ENCODE results near the gene RBP3. TPM values are rescaled to one million over a fixed set of nuclear protein-coding genes. Genes with fewer than 3 reads are reported as not detected.

RBP3 gene
- total RNA-seq, 2 experiments from 2014 or later = not detected

- no peaks in the 10 kb centered on the region for H3K27me3 Mint-ChIP-seq (ENCODE audit: low read depth)
- CTCF ChIA-PET = interaction anchor here (1.9 kb wide), 1 partner anchor 14 kb away, joined by 5 read pairs; no protein-coding TSS in a partner anchor
- no peak overlapping the region for H3K27ac Mint-ChIP-seq
- H3K4me3 Mint-ChIP-seq = no peak overlapping the region
- POLR2A ChIA-PET = no interaction called here
- DNase-seq = no peak
- no peaks in the 10 kb centered on the region for H3K9me3 Mint-ChIP-seq (ENCODE audit: insufficient read depth)
- no peaks in the 10 kb centered on the region for H3K4me1 Mint-ChIP-seq (ENCODE audit: low read depth)
- H3K36me3 Mint-ChIP-seq (ENCODE audit: low read depth) = no peaks in the 10 kb centered on the region
- ATAC-seq = no peak
Observed at GRCh38 chr10:47354165-47354564, 6.0 kb downstream of the RBP3 start.

GRCh38 chr10:47354900-47355299 is 6.7 kb downstream of the RBP3 start:
- Mint-ChIP-seq H3K27ac (no peak overlapping the region), H3K4me1 (ENCODE audit: low read depth) (no peaks in the 10 kb centered on the region), H3K27me3 (ENCODE audit: low read depth) (no peaks in the 10 kb centered on the region), H3K4me3 (no peak overlapping the region), H3K9me3 (ENCODE audit: insufficient read depth) (no peaks in the 10 kb centered on the region), H3K36me3 (ENCODE audit: low read depth) (no peaks in the 10 kb centered on the region)
- ChIA-PET CTCF (no interaction called here), POLR2A (no interaction called here)
- ATAC-seq (no peak), DNase-seq (no peak)

DNA sequence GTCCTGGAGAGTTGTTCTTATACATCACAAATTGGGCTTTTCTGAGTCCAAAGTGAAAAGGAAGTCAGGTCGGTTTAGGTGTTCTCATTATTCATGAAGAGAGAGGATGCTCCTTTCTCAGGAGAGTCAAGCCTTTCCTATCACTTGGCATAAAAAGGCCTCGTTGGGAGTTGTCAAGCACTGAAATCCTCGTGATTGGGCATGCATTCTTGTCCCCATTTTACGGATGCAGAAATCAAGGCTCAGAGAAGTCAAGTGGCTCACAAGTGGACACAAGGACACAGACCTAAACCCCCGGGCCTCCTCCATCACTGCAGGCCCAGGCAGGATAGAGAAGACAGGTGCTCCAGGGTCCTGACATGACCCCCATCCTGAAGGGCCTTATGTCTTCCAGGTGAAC is 8.5 kb downstream of the RBP3 start:
- ATAC-seq (no peak), DNase-seq (no peak)
- H3K4me1 Mint-ChIP-seq (ENCODE audit: low read depth) = no peaks in the 10 kb centered on the region
- H3K36me3 Mint-ChIP-seq (ENCODE audit: low read depth) = no peaks in the 10 kb centered on the region
- H3K27ac Mint-ChIP-seq = no peak overlapping the region
- no peaks in the 10 kb centered on the region for H3K27me3 Mint-ChIP-seq (ENCODE audit: low read depth)
- no peak overlapping the region for H3K4me3 Mint-ChIP-seq
- ChIA-PET CTCF (no interaction called here), POLR2A (no interaction called here)
- no peaks in the 10 kb centered on the region for H3K9me3 Mint-ChIP-seq (ENCODE audit: insufficient read depth)

DNA sequence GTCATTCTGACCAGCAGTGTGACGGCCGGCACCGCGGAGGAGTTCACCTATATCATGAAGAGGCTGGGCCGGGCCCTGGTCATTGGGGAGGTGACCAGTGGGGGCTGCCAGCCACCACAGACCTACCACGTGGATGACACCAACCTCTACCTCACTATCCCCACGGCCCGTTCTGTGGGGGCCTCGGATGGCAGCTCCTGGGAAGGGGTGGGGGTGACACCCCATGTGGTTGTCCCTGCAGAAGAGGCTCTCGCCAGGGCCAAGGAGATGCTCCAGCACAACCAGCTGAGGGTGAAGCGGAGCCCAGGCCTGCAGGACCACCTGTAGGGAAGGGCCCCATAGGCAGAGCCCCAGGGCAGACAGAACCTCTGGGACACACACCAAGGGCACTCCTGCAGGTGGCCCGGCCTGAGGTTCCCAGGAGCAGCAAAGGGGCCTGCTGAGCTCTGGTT is 9.0 kb downstream of the RBP3 start:
- ChIA-PET POLR2A (no interaction called here), CTCF (no interaction called here)
- Mint-ChIP-seq H3K36me3 (ENCODE audit: low read depth) (no peaks in the 10 kb centered on the region), H3K4me1 (ENCODE audit: low read depth) (no peaks in the 10 kb centered on the region), H3K9me3 (ENCODE audit: insufficient read depth) (no peaks in the 10 kb centered on the region), H3K27me3 (ENCODE audit: low read depth) (no peaks in the 10 kb centered on the region), H3K4me3 (no peak overlapping the region), H3K27ac (no peak overlapping the region)
- ATAC-seq (no peak), DNase-seq (no peak)

GRCh38 chr10:47357911-47358310 is 9.7 kb downstream of the RBP3 start:
- H3K27me3 Mint-ChIP-seq (ENCODE audit: low read depth) = no peaks in the 10 kb centered on the region
- H3K4me1 Mint-ChIP-seq (ENCODE audit: low read depth) = no peaks in the 10 kb centered on the region
- DNase-seq (no peak), ATAC-seq (no peak)
- H3K27ac Mint-ChIP-seq = no peak overlapping the region
- no peaks in the 10 kb centered on the region for H3K9me3 Mint-ChIP-seq (ENCODE audit: insufficient read depth)
- no peak overlapping the region for H3K4me3 Mint-ChIP-seq
- ChIA-PET CTCF (no interaction called here), POLR2A (no interaction called here)
- no peaks in the 10 kb centered on the region for H3K36me3 Mint-ChIP-seq (ENCODE audit: low read depth)

- CTCF ChIA-PET = no interaction called here
- no peaks in the 10 kb centered on the region for H3K9me3 Mint-ChIP-seq (ENCODE audit: insufficient read depth)
Observed at GRCh38 chr10:47358457-47358856, 10.3 kb downstream of the RBP3 start.

DNA sequence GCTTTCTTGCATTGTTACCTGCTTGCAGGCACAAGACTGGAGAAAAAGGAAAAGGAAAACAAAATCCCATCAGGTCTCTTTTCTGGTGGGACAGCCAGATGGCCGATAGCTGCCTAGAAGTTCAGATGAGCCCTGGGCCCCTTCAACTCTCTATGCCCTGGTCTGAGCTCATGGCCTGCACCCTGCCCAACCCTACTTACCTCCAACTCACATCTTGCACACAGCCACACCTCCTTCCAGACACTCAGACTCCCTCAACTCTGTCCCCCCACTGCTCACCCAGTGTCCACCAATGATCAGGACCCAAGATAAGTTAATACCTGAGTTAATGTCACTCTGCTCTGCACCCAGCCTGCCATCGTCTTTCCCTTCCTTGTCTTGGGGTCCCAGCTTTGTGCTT is 10.9 kb downstream of the RBP3 start:
- DNase-seq = no peak
- Mint-ChIP-seq H3K4me3 (no peak overlapping the region), H3K36me3 (ENCODE audit: low read depth) (no peaks in the 10 kb centered on the region), H3K27me3 (ENCODE audit: low read depth) (no peaks in the 10 kb centered on the region), H3K9me3 (ENCODE audit: insufficient read depth) (no peaks in the 10 kb centered on the region), H3K27ac (no peak overlapping the region), H3K4me1 (ENCODE audit: low read depth) (no peaks in the 10 kb centered on the region)
- ATAC-seq = no peak
- ChIA-PET POLR2A (no interaction called here), CTCF (interaction anchor here (1.0 kb wide), 1 partner anchor 311 kb away, joined by 3 read pairs; no protein-coding TSS in a partner anchor)

More at GRCh38 chr10:47358457-47358856, 10.3 kb downstream of the RBP3 start:
- DNase-seq (no peak), ATAC-seq (no peak)
- POLR2A ChIA-PET = no interaction called here
- no peak overlapping the region for H3K27ac Mint-ChIP-seq
- no peaks in the 10 kb centered on the region for H3K36me3 Mint-ChIP-seq (ENCODE audit: low read depth)
- no peaks in the 10 kb centered on the region for H3K27me3 Mint-ChIP-seq (ENCODE audit: low read depth)
- H3K4me1 Mint-ChIP-seq (ENCODE audit: low read depth) = no peaks in the 10 kb centered on the region
- H3K4me3 Mint-ChIP-seq = no peak overlapping the region

- Mint-ChIP-seq H3K27me3 (ENCODE audit: low read depth) (no peaks in the 10 kb centered on the region), H3K27ac (no peak overlapping the region), H3K36me3 (ENCODE audit: low read depth) (no peaks in the 10 kb centered on the region), H3K9me3 (ENCODE audit: insufficient read depth) (no peaks in the 10 kb centered on the region), H3K4me1 (ENCODE audit: low read depth) (no peaks in the 10 kb centered on the region), H3K4me3 (no peak overlapping the region)
- ChIA-PET CTCF (interaction anchor here (1.0 to 1.7 kb wide), 2 partner anchors 12 to 312 kb away, joined by 3 to 4 read pairs; no protein-coding TSS in a partner anchor), POLR2A (no interaction called here)
- no peak for ATAC-seq
- DNase-seq = no peak
Observed at GRCh38 chr10:47359626-47360418, 11.7 kb downstream of the RBP3 start.

DNA sequence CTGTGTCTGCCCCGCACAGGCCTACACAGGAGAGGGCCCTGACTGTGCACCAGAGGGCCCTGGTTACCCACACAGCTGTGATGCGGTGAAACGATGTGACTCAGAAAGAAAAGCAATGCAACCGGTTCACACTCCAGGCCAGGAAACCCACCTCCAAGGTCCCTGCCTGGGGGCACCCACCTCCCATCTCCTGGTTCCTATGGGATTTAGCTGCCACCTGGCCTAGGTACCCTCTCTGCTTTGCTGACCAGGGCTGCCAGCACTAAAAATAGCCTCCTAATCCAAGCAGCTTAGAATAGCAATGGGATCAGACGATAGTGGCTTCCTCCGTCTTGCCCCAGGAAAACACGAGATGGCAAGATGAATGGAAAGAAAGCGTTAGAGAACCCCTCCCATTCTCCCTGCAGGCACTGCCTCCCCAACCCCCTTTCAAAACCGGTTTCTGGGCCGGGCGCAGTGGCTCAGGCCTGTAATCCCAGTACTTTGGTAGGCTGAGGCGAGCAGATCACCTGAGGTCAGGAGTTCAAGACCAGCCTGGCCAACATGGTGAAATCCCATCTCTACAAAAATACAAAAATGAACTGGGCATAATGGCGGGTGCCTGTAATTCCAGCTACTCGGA is 12.4 kb downstream of the RBP3 start:
- ChIA-PET CTCF (interaction anchor here (1.7 kb wide), 1 partner anchor 13 kb away, joined by 4 read pairs; no protein-coding TSS in a partner anchor), POLR2A (no interaction called here)
- ATAC-seq = no peak
- H3K4me1 Mint-ChIP-seq (ENCODE audit: low read depth) = no peaks in the 10 kb centered on the region
- H3K27me3 Mint-ChIP-seq (ENCODE audit: low read depth) = no peaks in the 10 kb centered on the region
- no peak for DNase-seq
- H3K9me3 Mint-ChIP-seq (ENCODE audit: insufficient read depth) = no peaks in the 10 kb centered on the region
- H3K36me3 Mint-ChIP-seq (ENCODE audit: low read depth) = no peaks in the 10 kb centered on the region
- H3K4me3 Mint-ChIP-seq = no peak overlapping the region
- H3K27ac Mint-ChIP-seq = no peak overlapping the region

DNA sequence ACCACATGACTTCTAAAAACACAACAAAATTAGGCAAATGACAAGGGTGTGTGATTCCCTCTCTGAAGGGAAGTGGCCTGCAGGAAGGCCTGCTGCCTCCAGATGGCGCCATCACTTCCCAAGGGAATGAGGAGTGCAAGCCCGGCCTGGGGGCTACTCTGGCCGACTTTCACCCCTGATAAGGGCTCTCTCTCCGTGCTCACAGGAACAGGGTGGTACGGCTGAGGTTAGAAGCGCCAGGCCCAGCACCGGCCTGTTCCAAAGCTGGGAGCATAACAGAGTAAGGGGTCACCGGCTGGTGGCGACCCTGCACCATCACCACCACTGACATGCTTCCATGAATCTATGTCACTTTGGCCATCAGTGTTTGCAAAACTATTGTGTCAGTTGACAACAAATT is 13.1 kb downstream of the RBP3 start:
- H3K9me3 Mint-ChIP-seq (ENCODE audit: insufficient read depth) = no peaks in the 10 kb centered on the region
- H3K27me3 Mint-ChIP-seq (ENCODE audit: low read depth) = no peaks in the 10 kb centered on the region
- H3K36me3 Mint-ChIP-seq (ENCODE audit: low read depth) = no peaks in the 10 kb centered on the region
- H3K27ac Mint-ChIP-seq = no peak overlapping the region
- H3K4me3 Mint-ChIP-seq = no peak overlapping the region
- no peaks in the 10 kb centered on the region for H3K4me1 Mint-ChIP-seq (ENCODE audit: low read depth)
- DNase-seq = peak; percentile 41
- ChIA-PET POLR2A (no interaction called here), CTCF (interaction anchor here (0.7 to 1.8 kb wide), 6 partner anchors 8 to 314 kb away, joined by 3 to 5 read pairs (median 4); partner anchors contain the start of gene RBP3)
- ATAC-seq = no peak

DNA sequence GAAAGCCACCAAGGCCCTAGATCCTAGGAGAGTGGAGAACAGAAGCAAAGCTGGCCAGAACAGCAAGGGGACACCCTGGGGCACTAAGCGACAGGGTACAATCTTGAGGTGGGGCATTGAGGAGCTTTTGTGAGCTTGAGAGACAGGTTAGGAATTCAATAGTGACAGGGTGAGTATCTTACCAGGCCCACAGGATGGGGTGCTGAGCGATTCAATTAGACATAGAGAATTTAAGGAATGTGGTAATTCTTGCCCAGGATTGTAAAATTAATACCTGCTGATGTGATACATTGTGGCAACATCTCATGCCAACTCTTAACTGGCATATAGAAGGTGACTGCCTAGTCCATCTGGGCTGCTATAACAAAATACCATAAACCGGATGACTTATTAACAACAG is 14.0 kb downstream of the RBP3 start:
- no peaks in the 10 kb centered on the region for H3K9me3 Mint-ChIP-seq (ENCODE audit: insufficient read depth)
- no peaks in the 10 kb centered on the region for H3K36me3 Mint-ChIP-seq (ENCODE audit: low read depth)
- DNase-seq (no peak), ATAC-seq (no peak)
- CTCF ChIA-PET = interaction anchor here (0.7 to 1.8 kb wide), 7 partner anchors 8 to 315 kb away, joined by 3 to 6 read pairs (median 4); partner anchors contain the start of gene RBP3
- H3K27me3 Mint-ChIP-seq (ENCODE audit: low read depth) = no peaks in the 10 kb centered on the region
- H3K4me3 Mint-ChIP-seq = no peak overlapping the region
- no peak overlapping the region for H3K27ac Mint-ChIP-seq
- POLR2A ChIA-PET = no interaction called here
- no peaks in the 10 kb centered on the region for H3K4me1 Mint-ChIP-seq (ENCODE audit: low read depth)

- Mint-ChIP-seq H3K27me3 (ENCODE audit: low read depth) (no peaks in the 10 kb centered on the region), H3K36me3 (ENCODE audit: low read depth) (no peaks in the 10 kb centered on the region), H3K4me3 (no peak overlapping the region), H3K4me1 (ENCODE audit: low read depth) (no peaks in the 10 kb centered on the region), H3K9me3 (ENCODE audit: insufficient read depth) (no peaks in the 10 kb centered on the region), H3K27ac (no peak overlapping the region)
- ChIA-PET POLR2A (no interaction called here), CTCF (no interaction called here)
- no peak for DNase-seq
- no peak for ATAC-seq
Observed at GRCh38 chr10:47363781-47364180, 15.6 kb downstream of the RBP3 start.
